ENCODE measurements around the gene MRPL3. TPM values are rescaled to one million over a fixed set of nuclear protein-coding genes. Genes with fewer than 3 reads are reported as not detected.

Gene MRPL3
- total and polyA plus RNA-seq, 10 of the 15 experiments (the other 5 are each of a cell fraction or from before 2014, with no cell fraction given), result 91.6 to 307 (median 198) TPM

DNA sequence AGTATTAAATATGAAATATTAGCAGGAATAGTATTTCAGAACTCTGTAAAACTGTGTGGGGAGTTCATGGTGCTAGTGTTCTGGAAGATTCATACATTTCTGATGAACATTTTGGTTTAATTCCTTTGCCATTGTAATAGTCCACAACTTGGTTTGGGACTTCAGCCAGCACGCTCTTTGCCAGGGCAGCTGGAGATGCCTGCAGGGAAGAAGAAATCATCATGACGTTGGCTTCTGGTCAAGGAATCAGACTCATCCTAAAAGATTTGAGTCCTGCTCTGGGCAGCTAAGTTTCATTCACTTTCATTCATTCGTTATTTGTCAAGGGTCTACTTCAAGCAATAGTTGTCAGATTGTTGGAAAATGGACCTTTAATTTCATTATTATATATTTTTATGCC lies 32.4 kb upstream of the MRPL3 start:
- FAIRE-seq, result no peak
- intact Hi-C loops (cut with micrococcal nuclease; ENCODE audit: unreplicated experiment), result no loop called here
- no peak overlapping the region for H3K4me3 ChIP-seq
- in situ Hi-C loops (cut with MboI), result no loop called here
- no peaks in the 10 kb centered on the region for H3K4me1 ChIP-seq (ENCODE audit: control insufficient read depth, insufficient read depth, low read length)
- ATAC-seq, result no peak
- 25% methylated on average over 3 of the region's 3 CpGs for WGBS (ENCODE audit: insufficient coverage, insufficient replicate concordance, low lambda C conversion rate, missing lambda C conversion rate)
- no TSS peak for BruUV-seq (replicated peaks)
- SMC1A ChIA-PET (ENCODE audit: uncharacterized antibody, unreplicated experiment), result interaction anchor here (1.0 kb wide), 1 partner anchor 12 kb away, joined by 3 read pairs; no protein-coding TSS in a partner anchor
- H3K36me3 ChIP-seq (ENCODE audit: control insufficient read depth in 2 of 2, insufficient read depth in 2 of 2, low read length in 1 of 2), result no peaks in the 10 kb centered on the region
- no peak for DNase-seq (ENCODE audit: low read depth, low spot score)
- no peaks in the 10 kb centered on the region for H4K20me1 ChIP-seq (ENCODE audit: control insufficient read depth, insufficient read depth)
- H3K9me3 ChIP-seq (replicated peaks; ENCODE audit: control insufficient read depth, insufficient read depth, low read length), result no peaks in the 10 kb centered on the region
- H3K27me3 ChIP-seq (replicated peaks in 1 of 2; ENCODE audit: control insufficient read depth in 2 of 2, insufficient read depth in 2 of 2, low read length in 1 of 2), result no peaks in the 10 kb centered on the region; a peak in 2 of 4 replicates
- CTCF ChIA-PET, result interaction anchor here (0.9 kb wide), 1 partner anchor 504 kb away, joined by 3 read pairs; no protein-coding TSS in a partner anchor
- H2AFZ ChIP-seq (ENCODE audit: control insufficient read depth, low read depth, low read length), result no peak overlapping the region
- H3K4me2 ChIP-seq (ENCODE audit: control insufficient read depth, insufficient read depth), result no peak overlapping the region
- POLR2A ChIA-PET, result no interaction called here
- H3K9ac ChIP-seq (ENCODE audit: control insufficient read depth, insufficient read depth, low read length), result no peak overlapping the region
- RAD21 ChIA-PET (ENCODE audit: unreplicated experiment), result no interaction called here
- no peaks in the 10 kb centered on the region for H3K79me2 ChIP-seq (ENCODE audit: control insufficient read depth, insufficient read depth, low read length)
- no peak overlapping the region for H3K27ac ChIP-seq (ENCODE audit: control insufficient read depth, insufficient read depth)
- TF ChIP-seq ZNF217 (IDR thresholded peaks at IDR 0.05) (no peak), GABPA (IDR thresholded peaks at IDR 0.05; ENCODE audit: low read depth) (no peak), POLR2AphosphoS5 (IDR thresholded peaks at IDR 0.05; ENCODE audit: low read length) (no peak), STAT1 (conservative IDR thresholded peaks at IDR 0.05) (no peak), RUNX3 (IDR thresholded peaks at IDR 0.05; ENCODE audit: low read length) (no peak), IKZF2 (IDR thresholded peaks at IDR 0.05) (no peak), JUND (IDR thresholded peaks at IDR 0.05; ENCODE audit: low read depth, low read length) (no peak), MEF2A (IDR thresholded peaks at IDR 0.05; ENCODE audit: insufficient read depth, low read depth, low read length) (no peak), SP1 (IDR thresholded peaks at IDR 0.05; ENCODE audit: low read depth, low read length) (no peak), SUPT20H (IDR thresholded peaks at IDR 0.05; ENCODE audit: borderline replicate concordance, control insufficient read depth, low read depth, low read length) (no peak), RB1 (IDR thresholded peaks at IDR 0.05; ENCODE audit: borderline replicate concordance) (no peak)
- TF ChIP-seq, protein P1, sequence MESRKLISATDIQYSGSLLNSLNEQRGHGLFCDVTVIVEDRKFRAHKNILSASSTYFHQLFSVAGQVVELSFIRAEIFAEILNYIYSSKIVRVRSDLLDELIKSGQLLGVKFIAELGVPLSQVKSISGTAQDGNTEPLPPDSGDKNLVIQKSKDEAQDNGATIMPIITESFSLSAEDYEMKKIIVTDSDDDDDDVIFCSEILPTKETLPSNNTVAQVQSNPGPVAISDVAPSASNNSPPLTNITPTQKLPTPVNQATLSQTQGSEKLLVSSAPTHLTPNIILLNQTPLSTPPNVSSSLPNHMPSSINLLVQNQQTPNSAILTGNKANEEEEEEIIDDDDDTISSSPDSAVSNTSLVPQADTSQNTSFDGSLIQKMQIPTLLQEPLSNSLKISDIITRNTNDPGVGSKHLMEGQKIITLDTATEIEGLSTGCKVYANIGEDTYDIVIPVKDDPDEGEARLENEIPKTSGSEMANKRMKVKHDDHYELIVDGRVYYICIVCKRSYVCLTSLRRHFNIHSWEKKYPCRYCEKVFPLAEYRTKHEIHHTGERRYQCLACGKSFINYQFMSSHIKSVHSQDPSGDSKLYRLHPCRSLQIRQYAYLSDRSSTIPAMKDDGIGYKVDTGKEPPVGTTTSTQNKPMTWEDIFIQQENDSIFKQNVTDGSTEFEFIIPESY (IDR thresholded peaks at IDR 0.05), result no peak
- TF ChIP-seq, protein P2, sequence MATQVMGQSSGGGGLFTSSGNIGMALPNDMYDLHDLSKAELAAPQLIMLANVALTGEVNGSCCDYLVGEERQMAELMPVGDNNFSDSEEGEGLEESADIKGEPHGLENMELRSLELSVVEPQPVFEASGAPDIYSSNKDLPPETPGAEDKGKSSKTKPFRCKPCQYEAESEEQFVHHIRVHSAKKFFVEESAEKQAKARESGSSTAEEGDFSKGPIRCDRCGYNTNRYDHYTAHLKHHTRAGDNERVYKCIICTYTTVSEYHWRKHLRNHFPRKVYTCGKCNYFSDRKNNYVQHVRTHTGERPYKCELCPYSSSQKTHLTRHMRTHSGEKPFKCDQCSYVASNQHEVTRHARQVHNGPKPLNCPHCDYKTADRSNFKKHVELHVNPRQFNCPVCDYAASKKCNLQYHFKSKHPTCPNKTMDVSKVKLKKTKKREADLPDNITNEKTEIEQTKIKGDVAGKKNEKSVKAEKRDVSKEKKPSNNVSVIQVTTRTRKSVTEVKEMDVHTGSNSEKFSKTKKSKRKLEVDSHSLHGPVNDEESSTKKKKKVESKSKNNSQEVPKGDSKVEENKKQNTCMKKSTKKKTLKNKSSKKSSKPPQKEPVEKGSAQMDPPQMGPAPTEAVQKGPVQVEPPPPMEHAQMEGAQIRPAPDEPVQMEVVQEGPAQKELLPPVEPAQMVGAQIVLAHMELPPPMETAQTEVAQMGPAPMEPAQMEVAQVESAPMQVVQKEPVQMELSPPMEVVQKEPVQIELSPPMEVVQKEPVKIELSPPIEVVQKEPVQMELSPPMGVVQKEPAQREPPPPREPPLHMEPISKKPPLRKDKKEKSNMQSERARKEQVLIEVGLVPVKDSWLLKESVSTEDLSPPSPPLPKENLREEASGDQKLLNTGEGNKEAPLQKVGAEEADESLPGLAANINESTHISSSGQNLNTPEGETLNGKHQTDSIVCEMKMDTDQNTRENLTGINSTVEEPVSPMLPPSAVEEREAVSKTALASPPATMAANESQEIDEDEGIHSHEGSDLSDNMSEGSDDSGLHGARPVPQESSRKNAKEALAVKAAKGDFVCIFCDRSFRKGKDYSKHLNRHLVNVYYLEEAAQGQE (IDR thresholded peaks at IDR 0.05; ENCODE audit: low read depth, low read length), result no peak
- TF ChIP-seq, protein P3, sequence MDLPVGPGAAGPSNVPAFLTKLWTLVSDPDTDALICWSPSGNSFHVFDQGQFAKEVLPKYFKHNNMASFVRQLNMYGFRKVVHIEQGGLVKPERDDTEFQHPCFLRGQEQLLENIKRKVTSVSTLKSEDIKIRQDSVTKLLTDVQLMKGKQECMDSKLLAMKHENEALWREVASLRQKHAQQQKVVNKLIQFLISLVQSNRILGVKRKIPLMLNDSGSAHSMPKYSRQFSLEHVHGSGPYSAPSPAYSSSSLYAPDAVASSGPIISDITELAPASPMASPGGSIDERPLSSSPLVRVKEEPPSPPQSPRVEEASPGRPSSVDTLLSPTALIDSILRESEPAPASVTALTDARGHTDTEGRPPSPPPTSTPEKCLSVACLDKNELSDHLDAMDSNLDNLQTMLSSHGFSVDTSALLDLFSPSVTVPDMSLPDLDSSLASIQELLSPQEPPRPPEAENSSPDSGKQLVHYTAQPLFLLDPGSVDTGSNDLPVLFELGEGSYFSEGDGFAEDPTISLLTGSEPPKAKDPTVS (IDR thresholded peaks at IDR 0.05; ENCODE audit: low read depth, low read length), result no peak
- TF ChIP-seq, protein P4, sequence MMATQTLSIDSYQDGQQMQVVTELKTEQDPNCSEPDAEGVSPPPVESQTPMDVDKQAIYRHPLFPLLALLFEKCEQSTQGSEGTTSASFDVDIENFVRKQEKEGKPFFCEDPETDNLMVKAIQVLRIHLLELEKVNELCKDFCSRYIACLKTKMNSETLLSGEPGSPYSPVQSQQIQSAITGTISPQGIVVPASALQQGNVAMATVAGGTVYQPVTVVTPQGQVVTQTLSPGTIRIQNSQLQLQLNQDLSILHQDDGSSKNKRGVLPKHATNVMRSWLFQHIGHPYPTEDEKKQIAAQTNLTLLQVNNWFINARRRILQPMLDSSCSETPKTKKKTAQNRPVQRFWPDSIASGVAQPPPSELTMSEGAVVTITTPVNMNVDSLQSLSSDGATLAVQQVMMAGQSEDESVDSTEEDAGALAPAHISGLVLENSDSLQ (IDR thresholded peaks at IDR 0.05), result no peak
- TF ChIP-seq, protein P5, sequence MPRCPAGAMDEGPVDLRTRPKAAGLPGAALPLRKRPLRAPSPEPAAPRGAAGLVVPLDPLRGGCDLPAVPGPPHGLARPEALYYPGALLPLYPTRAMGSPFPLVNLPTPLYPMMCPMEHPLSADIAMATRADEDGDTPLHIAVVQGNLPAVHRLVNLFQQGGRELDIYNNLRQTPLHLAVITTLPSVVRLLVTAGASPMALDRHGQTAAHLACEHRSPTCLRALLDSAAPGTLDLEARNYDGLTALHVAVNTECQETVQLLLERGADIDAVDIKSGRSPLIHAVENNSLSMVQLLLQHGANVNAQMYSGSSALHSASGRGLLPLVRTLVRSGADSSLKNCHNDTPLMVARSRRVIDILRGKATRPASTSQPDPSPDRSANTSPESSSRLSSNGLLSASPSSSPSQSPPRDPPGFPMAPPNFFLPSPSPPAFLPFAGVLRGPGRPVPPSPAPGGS (IDR thresholded peaks at IDR 0.05; ENCODE audit: borderline replicate concordance, insufficient read depth, low read depth, low read length, poor library complexity, severe bottlenecking), result no peak

All from GM12878 (cell line).